Measurements from ENCODE around the gene APPBP2. TPM values are rescaled to one million over a fixed set of nuclear protein-coding genes. Genes with fewer than 3 reads are reported as not detected.

The APPBP2 gene
- total and polyA plus RNA-seq, 8 donors = 4.8 to 55.8 (median 17.0) TPM

DNA sequence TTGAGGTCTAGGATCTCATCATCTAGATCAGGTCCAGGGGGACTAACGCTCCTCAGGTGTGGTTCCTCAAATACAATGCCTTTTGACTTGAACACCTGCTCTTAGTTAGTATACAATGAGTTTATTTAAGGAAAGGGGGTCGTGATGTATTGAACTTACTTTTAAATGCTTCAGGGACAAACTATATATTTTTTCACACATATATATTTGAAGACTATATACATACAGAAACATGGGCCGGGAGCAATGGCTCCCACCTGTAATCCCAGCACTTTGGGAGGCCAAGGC, 122.6 kb downstream of the APPBP2 start:
- H3K4me1 ChIP-seq = no peaks in the 10 kb centered on the region
- no peaks in the 10 kb centered on the region for H3K36me3 ChIP-seq
- no peak overlapping the region for H3K27ac ChIP-seq
- intact Hi-C loops (cut with DNase I; ENCODE audit: low total_unique reads) = no loop called here
- no peak for DNase-seq
- TF ChIP-seq POLR2A (IDR thresholded peaks at IDR 0.05) (no peak), POLR2AphosphoS5 (IDR thresholded peaks at IDR 0.05) (no peak), EP300 (IDR thresholded peaks at IDR 0.05) (no peak)
- TF ChIP-seq, protein P1, sequence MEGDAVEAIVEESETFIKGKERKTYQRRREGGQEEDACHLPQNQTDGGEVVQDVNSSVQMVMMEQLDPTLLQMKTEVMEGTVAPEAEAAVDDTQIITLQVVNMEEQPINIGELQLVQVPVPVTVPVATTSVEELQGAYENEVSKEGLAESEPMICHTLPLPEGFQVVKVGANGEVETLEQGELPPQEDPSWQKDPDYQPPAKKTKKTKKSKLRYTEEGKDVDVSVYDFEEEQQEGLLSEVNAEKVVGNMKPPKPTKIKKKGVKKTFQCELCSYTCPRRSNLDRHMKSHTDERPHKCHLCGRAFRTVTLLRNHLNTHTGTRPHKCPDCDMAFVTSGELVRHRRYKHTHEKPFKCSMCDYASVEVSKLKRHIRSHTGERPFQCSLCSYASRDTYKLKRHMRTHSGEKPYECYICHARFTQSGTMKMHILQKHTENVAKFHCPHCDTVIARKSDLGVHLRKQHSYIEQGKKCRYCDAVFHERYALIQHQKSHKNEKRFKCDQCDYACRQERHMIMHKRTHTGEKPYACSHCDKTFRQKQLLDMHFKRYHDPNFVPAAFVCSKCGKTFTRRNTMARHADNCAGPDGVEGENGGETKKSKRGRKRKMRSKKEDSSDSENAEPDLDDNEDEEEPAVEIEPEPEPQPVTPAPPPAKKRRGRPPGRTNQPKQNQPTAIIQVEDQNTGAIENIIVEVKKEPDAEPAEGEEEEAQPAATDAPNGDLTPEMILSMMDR (IDR thresholded peaks at IDR 0.05) = no peak
- H3K9me3 ChIP-seq = no peaks in the 10 kb centered on the region
- H3K4me3 ChIP-seq = no peak overlapping the region
- H3K27me3 ChIP-seq = peaks cover 0 to 8% (median 0%) of the 10 kb centered on the region in 3 donors
- 74 to 90% (median 79%) methylated on average over 3 of the region's 3 CpGs for WGBS, 5 donors

DNA sequence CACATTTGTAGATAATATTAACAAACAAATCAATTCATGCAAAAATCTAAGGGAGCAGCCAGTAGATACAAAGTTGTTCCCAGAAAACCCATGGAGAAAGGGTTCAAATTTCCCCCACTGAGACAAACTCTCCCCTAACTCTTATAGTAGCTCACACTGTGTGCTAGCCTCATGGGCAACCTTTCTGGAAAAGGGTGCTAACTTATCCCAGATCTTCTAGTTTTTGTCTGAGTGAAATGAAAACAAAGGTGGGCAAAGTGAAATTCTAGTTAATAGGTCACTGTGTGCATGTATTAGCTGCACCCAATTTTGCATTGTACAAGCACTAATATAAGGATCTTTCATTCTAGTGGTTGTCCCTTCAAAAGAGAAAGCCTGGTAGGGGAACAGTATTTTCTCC, 124.2 kb downstream of the APPBP2 start:
- intact Hi-C loops (cut with DNase I; ENCODE audit: low total_unique reads) = no loop called here
- Histone ChIP-seq H3K4me1 (no peaks in the 10 kb centered on the region), H3K36me3 (no peaks in the 10 kb centered on the region), H3K9me3 (no peaks in the 10 kb centered on the region), H3K27ac (no peak overlapping the region), H3K4me3 (no peak overlapping the region), H3K27me3 (peaks cover 0 to 7% (median 0%) of the 10 kb centered on the region in 3 donors)
- no peak for DNase-seq
- TF ChIP-seq POLR2AphosphoS5 (IDR thresholded peaks at IDR 0.05) (no peak), POLR2A (IDR thresholded peaks at IDR 0.05) (no peak), EP300 (IDR thresholded peaks at IDR 0.05) (no peak)
- TF ChIP-seq, protein P1 (IDR thresholded peaks at IDR 0.05) = no peak

DNA sequence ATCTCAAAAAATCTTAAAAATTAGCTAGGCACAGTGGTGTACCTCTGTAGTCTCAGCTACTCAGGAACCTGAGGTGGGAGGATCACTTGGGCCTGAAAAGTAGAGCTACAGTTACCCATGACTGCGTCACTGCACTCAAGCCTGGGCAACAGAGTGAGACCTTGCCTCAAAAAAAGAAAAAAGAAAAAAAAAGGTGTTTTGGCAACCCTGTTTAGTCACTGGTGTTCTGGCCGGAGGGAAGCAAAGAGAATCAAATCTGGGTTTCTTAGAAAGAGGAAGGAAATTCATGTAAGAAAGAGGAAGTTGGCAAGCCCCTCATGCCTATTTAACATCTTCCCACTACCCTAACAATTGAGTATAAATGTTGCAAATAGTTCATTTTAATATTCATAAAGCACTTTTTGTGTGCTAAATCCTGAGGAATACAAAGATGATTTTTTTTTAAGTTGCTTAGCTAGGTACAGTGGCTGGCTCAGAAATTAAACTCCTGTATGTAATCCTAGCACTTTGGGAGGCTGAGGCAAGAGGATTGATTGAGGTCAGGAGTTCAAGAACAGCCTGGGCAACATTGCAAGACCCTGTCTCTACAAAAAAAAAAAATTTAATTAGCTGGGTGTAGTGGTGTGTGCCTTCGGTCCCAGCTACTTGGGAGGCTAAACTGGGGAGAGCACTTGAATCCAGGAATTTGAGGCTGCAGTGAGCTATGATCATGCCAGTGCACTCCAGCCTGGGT, 127.6 kb downstream of the APPBP2 start:
- H3K4me3 ChIP-seq = no peak overlapping the region
- intact Hi-C loops (cut with DNase I; ENCODE audit: low total_unique reads) = no loop called here
- 73 to 85% (median 80%) methylated on average over 3 of the region's 3 CpGs for WGBS, 5 donors

DNA sequence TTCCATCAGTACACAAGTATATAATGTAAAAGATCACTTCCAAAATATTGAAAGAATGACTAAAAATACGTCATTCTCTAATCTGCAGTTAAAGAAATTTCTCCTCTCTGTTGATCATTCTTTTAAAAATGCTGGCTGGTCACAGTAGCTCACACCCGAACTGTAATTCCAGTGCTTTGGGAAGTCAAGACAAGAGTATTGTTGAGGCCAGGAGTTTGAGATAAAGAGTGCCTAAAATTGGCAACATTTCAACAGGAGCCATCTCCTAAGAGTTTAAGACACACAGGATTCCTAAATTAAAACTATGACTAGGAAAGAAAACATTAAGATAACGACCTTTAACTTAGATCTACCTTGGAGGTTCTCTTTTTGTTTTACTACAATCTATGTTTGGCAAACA, 129.6 kb downstream of the APPBP2 start:
- intact Hi-C loops (cut with DNase I; ENCODE audit: low total_unique reads) = no loop called here
- Histone ChIP-seq H3K27me3 (no peaks in the 10 kb centered on the region), H3K36me3 (no peaks in the 10 kb centered on the region), H3K9me3 (no peaks in the 10 kb centered on the region), H3K27ac (no peak overlapping the region), H3K4me3 (no peak overlapping the region), H3K4me1 (peaks cover 0 to 18% (median 5%) of the 10 kb centered on the region in 4 donors)
- WGBS, 5 donors = 27 to 47% (median 45%) methylated on average over 3 of the region's 3 CpGs
- no peak for DNase-seq
- TF ChIP-seq, protein P1 (IDR thresholded peaks at IDR 0.05) = no peak
- TF ChIP-seq EP300 (IDR thresholded peaks at IDR 0.05) (no peak), POLR2AphosphoS5 (IDR thresholded peaks at IDR 0.05) (no peak), POLR2A (IDR thresholded peaks at IDR 0.05) (no peak)

More for the DNA sequence above, 127.6 kb downstream of the APPBP2 start:
- H3K9me3 ChIP-seq = no peaks in the 10 kb centered on the region
- TF ChIP-seq POLR2AphosphoS5 (IDR thresholded peaks at IDR 0.05) (no peak), EP300 (IDR thresholded peaks at IDR 0.05) (no peak), POLR2A (IDR thresholded peaks at IDR 0.05) (no peak)
- TF ChIP-seq, protein P1 (IDR thresholded peaks at IDR 0.05) = no peak
- H3K27ac ChIP-seq = peak overlapping the region in 2 of 5 donors; percentile 56 to 64
- no peaks in the 10 kb centered on the region for H3K27me3 ChIP-seq
- H3K36me3 ChIP-seq = no peaks in the 10 kb centered on the region
- peak in 1 of 2 donors; percentile 16 for DNase-seq
- peaks cover 0 to 11% (median 0%) of the 10 kb centered on the region in 4 donors for H3K4me1 ChIP-seq
